WTC11 (cell line): ENCODE data around the gene PYM1.

Experiments
- CTCF ChIP-seq: fragments of 200-600 bp; IDR thresholded peaks from 2 replicates; pipeline ENCODE4 v1.8.0; 2022; ENCODE audit warnings: antibody characterized with exemption
- GRHL2 ChIP-seq: fragments of 250-450 bp; sonication (Bioruptor Pico); IDR thresholded peaks from 2 replicates; pipeline ENCODE4 v1.8.0; 2022; ENCODE audit warnings: mild to moderate bottlenecking, moderate library complexity; ENCODE audit not compliant: insufficient replicate concordance, severe bottlenecking
- MAX ChIP-seq: sonication (generic); formaldehyde crosslinking; IDR thresholded peaks from 2 replicates; pipeline ENCODE4 v1.8.0; 2022; ENCODE audit warnings: mild to moderate bottlenecking, missing genetic modification reagents
- SMAD3 ChIP-seq: sonication (generic); formaldehyde crosslinking; IDR thresholded peaks from 2 replicates; pipeline ENCODE4 v1.8.0; 2022; ENCODE audit warnings: missing genetic modification reagents, mild to moderate bottlenecking, borderline replicate concordance
- TF ChIP-seq, protein P1 (sequence below): sonication (generic); formaldehyde crosslinking; IDR thresholded peaks from 2 replicates; pipeline ENCODE4 v1.8.0; 2022; ENCODE audit warnings: missing genetic modification reagents

DNA sequence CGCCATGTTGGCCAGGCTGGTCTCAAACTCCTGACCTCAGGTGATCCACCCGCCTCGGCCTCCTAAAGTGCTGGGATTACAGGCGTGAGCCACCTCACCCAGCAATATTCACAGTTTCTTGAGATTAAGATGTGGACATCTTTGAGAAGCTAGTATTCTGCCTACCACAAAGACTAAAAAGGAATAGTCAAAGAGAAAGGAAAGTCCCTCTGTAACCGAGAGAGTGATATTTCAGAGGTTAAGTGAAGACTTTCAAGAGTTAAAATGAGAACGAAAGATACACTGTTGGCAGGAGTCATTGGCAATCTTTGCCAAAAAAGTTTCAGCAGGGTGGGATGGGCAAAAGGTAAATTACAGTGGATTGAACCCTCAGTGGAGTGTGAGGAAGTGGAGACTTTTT is 18.9 kb upstream of the PYM1 start:
- TF ChIP-seq CTCF (no peak), MAX (CRISPR knock-in tag) (no peak), GRHL2 (no peak), SMAD3 (CRISPR knock-in tag) (no peak)
- TF ChIP-seq, protein P1, sequence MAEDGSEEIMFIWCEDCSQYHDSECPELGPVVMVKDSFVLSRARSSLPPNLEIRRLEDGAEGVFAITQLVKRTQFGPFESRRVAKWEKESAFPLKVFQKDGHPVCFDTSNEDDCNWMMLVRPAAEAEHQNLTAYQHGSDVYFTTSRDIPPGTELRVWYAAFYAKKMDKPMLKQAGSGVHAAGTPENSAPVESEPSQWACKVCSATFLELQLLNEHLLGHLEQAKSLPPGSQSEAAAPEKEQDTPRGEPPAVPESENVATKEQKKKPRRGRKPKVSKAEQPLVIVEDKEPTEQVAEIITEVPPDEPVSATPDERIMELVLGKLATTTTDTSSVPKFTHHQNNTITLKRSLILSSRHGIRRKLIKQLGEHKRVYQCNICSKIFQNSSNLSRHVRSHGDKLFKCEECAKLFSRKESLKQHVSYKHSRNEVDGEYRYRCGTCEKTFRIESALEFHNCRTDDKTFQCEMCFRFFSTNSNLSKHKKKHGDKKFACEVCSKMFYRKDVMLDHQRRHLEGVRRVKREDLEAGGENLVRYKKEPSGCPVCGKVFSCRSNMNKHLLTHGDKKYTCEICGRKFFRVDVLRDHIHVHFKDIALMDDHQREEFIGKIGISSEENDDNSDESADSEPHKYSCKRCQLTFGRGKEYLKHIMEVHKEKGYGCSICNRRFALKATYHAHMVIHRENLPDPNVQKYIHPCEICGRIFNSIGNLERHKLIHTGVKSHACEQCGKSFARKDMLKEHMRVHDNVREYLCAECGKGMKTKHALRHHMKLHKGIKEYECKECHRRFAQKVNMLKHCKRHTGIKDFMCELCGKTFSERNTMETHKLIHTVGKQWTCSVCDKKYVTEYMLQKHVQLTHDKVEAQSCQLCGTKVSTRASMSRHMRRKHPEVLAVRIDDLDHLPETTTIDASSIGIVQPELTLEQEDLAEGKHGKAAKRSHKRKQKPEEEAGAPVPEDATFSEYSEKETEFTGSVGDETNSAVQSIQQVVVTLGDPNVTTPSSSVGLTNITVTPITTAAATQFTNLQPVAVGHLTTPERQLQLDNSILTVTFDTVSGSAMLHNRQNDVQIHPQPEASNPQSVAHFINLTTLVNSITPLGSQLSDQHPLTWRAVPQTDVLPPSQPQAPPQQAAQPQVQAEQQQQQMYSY = no peak
